OCI-M2 (cell line): ENCODE measurements around the gene CERK.

Source experiments
- DNase-seq: peaks from one replicate; lab custom pipeline; 2025; ENCODE audit not compliant: unreplicated experiment; lab: John Stamatoyannopoulos, UW

CERK gene

GRCh38 chr22:46703996-46704370, 34.1 kb downstream of the CERK start:
- DNase-seq, result no peak

- DNase-seq, result no peak
Observed at GRCh38 chr22:46703171-46703995, 34.7 kb downstream of the CERK start.

GRCh38 chr22:46701262-46701661, 36.8 kb downstream of the CERK start:
- DNase-seq, result no peak

- DNase-seq, result no peak
Observed at GRCh38 chr22:46699091-46699490, 39.0 kb downstream of the CERK start.

GRCh38 chr22:46697811-46698515, 40.1 kb downstream of the CERK start:
- no peak for DNase-seq

GRCh38 chr22:46696614-46697013, 41.4 kb downstream of the CERK start:
- DNase-seq, result no peak

GRCh38 chr22:46696229-46696518, 41.9 kb downstream of the CERK start:
- no peak for DNase-seq

GRCh38 chr22:46695346-46696228, 42.5 kb downstream of the CERK start:
- no peak for DNase-seq

- DNase-seq, result no peak
Observed at GRCh38 chr22:46694416-46695170, 43.5 kb downstream of the CERK start.

GRCh38 chr22:46693634-46694415, 44.2 kb downstream of the CERK start:
- DNase-seq, result no peak

- DNase-seq, result no peak
Observed at GRCh38 chr22:46691571-46691970, 46.5 kb downstream of the CERK start.

- DNase-seq, result no peak
Observed at GRCh38 chr22:46690146-46690545, 47.9 kb downstream of the CERK start.

GRCh38 chr22:46688949-46689348, 49.1 kb downstream of the CERK start:
- no peak for DNase-seq

GRCh38 chr22:46687460-46687859, 50.6 kb downstream of the CERK start:
- DNase-seq, result no peak

GRCh38 chr22:46687048-46687444, 51.0 kb downstream of the CERK start:
- no peak for DNase-seq

GRCh38 chr22:46686221-46687047, 51.6 kb downstream of the CERK start:
- DNase-seq, result no peak

GRCh38 chr22:46684706-46685105, 53.3 kb downstream of the CERK start:
- DNase-seq, result no peak

GRCh38 chr22:46682011-46682731, 55.9 kb downstream of the CERK start:
- no peak for DNase-seq

GRCh38 chr22:46681010-46681409, 57.0 kb downstream of the CERK start:
- DNase-seq, result no peak
